GM20431 (cell line): ENCODE measurements around the gene SPRR2F.
"Not testable (repeated sequence)": the region's sequence is repeated elsewhere in the genome, so short reads cannot be mapped to it uniquely, and the experiment has no call there.

Source experiments
- in situ Hi-C: fragments of 300-500 bp; cut with MseI, MboI; formaldehyde crosslinking; loops from one replicate; pipeline ENCODE4 v1.15.0; 2020; ENCODE audit warnings: low sequenced_read_pairs; ENCODE audit not compliant: unreplicated experiment

SPRR2F gene

GRCh38 chr1:153113416-153113815 lies at the start of gene SPRR2F:
SPRR2F (minus strand) TSS chr1:153113516; CDS start chr1:153112733, 783 bp downstream.
- in situ Hi-C loops: no loop called here

- in situ Hi-C loops: no loop called here
Measured at GRCh38 chr1:153155541-153155940, 42.2 kb upstream of the SPRR2F start.

GRCh38 chr1:153152481-153152880 lies 39.2 kb upstream of the SPRR2F start:
- in situ Hi-C loops: no loop called here

- in situ Hi-C loops: no loop called here
Measured at GRCh38 chr1:153150846-153151245, 37.5 kb upstream of the SPRR2F start, which contains the start of gene SPRR2G. SPRR2G (minus strand) TSS chr1:153150890; CDS start chr1:153150110, 780 bp downstream.

- in situ Hi-C loops: no loop called here
Measured at GRCh38 chr1:153141377-153141776, 28.1 kb upstream of the SPRR2F start.

GRCh38 chr1:153140484-153140883 lies 27.2 kb upstream of the SPRR2F start:
- in situ Hi-C loops: no loop called here

- in situ Hi-C loops: no loop called here
Measured at GRCh38 chr1:153133743-153134142, 20.4 kb upstream of the SPRR2F start.

GRCh38 chr1:153133267-153133666 lies 20.0 kb upstream of the SPRR2F start:
- in situ Hi-C loops: no loop called here

GRCh38 chr1:153128688-153129087 lies 15.4 kb upstream of the SPRR2F start:
- in situ Hi-C loops: not testable (repeated sequence)

GRCh38 chr1:153127296-153127695 lies 14.0 kb upstream of the SPRR2F start:
- in situ Hi-C loops: no loop called here

GRCh38 chr1:153125536-153125935 lies 12.2 kb upstream of the SPRR2F start:
- in situ Hi-C loops: no loop called here

- in situ Hi-C loops: not testable (repeated sequence)
Measured at GRCh38 chr1:153123793-153124192, 10.5 kb upstream of the SPRR2F start.

- in situ Hi-C loops: no loop called here
Measured at GRCh38 chr1:153122831-153123421, 9.6 kb upstream of the SPRR2F start.

GRCh38 chr1:153120945-153121344 lies 7.6 kb upstream of the SPRR2F start:
- in situ Hi-C loops: no loop called here

GRCh38 chr1:153119491-153119971 lies 6.2 kb upstream of the SPRR2F start:
- in situ Hi-C loops: no loop called here

GRCh38 chr1:153115264-153115663 lies 1.9 kb upstream of the SPRR2F start:
- in situ Hi-C loops: not testable (repeated sequence)

GRCh38 chr1:153112454-153112853 lies 862 bp downstream of the SPRR2F start:
- in situ Hi-C loops: not testable (repeated sequence)

- in situ Hi-C loops: no loop called here
Measured at GRCh38 chr1:153100245-153100644, 13.1 kb downstream of the SPRR2F start.

- in situ Hi-C loops: no loop called here
Measured at GRCh38 chr1:153099461-153100045, 13.8 kb downstream of the SPRR2F start.

- in situ Hi-C loops: no loop called here
Measured at GRCh38 chr1:153095764-153096163, 17.6 kb downstream of the SPRR2F start.

- in situ Hi-C loops: no loop called here
Measured at GRCh38 chr1:153094426-153094825, 18.9 kb downstream of the SPRR2F start, which contains the start of gene SPRR2E. SPRR2E (minus strand) TSS chr1:153094526; CDS start chr1:153093751, 775 bp downstream.

- in situ Hi-C loops: no loop called here
Measured at GRCh38 chr1:153087652-153088051, 25.7 kb downstream of the SPRR2F start.
